Activated CD8-positive, alpha-beta memory T cell treated with anti-CD3 and anti-CD28 coated beads, Interleukin-2, amount 10 ng/mL, durations not matched to agents 7 days and 5 days (primary cell): ENCODE results near the gene NDUFB2. TPM values are rescaled to one million over a fixed set of nuclear protein-coding genes. Genes with fewer than 3 reads are reported as not detected.
"Not testable (repeated sequence)": the region's sequence is repeated elsewhere in the genome, so short reads cannot be mapped to it uniquely, and the experiment has no call there.

ENCODE experiments used
- ATAC-seq: fragments of 150-1000 bp; cut with Tn5 transposase; one replicate; pipeline ENCODE4 v1.10.0; 2021; ENCODE audit warnings: moderate library complexity
- CTCF ChIA-PET: fragments of 350-600 bp; sonication (Branson Sonifier 250); formaldehyde crosslinking; loops from one replicate; lab custom pipeline; 2021; ENCODE audit warnings: antibody characterized with exemption; lab: Charles Lee
- DNase-seq: peaks from one replicate; pipeline ENCODE4 v3.0.0-alpha.2; 2020
- H3K27ac Mint-ChIP-seq: one replicate; pipeline ENCODE4 v1.8.0; 2021; ENCODE audit warnings: mild to moderate bottlenecking, mixed read lengths
- H3K27me3 Mint-ChIP-seq: one replicate; pipeline ENCODE4 v1.8.0; 2021; ENCODE audit warnings: mixed read lengths
- H3K36me3 Mint-ChIP-seq: one replicate; pipeline ENCODE4 v1.8.0; 2021; ENCODE audit warnings: mild to moderate bottlenecking, mixed read lengths
- H3K4me1 Mint-ChIP-seq: one replicate; pipeline ENCODE4 v1.8.0; 2021; ENCODE audit warnings: mixed read lengths
- H3K4me3 Mint-ChIP-seq: one replicate; pipeline ENCODE4 v1.8.0; 2021; ENCODE audit warnings: mild to moderate bottlenecking, moderate library complexity, mixed read lengths
- H3K9me3 Mint-ChIP-seq: one replicate; pipeline ENCODE4 v1.8.0; 2022; ENCODE audit warnings: low read depth, mixed read lengths
- total RNA-seq, 2 experiments: library from RNA; stranded (reverse); gene quantifications; one replicate each; pipeline ENCODE4 v1.2.3, GENCODE V29; 2021

NDUFB2 gene
- total RNA-seq, 2 experiments from 2014 or later, result 165 to 170 TPM

DNA sequence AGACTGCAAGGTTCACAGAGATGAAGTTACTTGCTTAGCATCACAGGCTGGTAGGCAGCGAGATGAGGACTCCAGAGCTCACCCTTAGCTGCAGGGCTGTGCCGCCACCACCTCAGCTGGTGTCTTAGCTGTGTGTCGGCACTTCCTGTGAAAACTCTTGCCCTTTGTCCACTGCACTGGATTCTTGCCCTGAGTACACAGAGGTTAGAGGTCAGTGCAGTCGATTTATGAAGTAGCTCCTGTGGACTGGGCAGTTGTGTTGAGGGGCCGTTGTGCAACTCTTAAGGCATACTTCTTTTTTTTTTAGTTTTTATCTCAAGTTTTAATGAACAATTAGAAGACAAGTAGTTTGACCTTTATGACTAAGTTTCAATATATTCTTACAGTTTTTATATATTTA, 10.6 kb downstream of the NDUFB2 start:
- Mint-ChIP-seq H3K27me3 (no peaks in the 10 kb centered on the region), H3K4me1 (peaks cover 2% of the 10 kb centered on the region), H3K4me3 (no peak overlapping the region), H3K27ac (no peak overlapping the region), H3K36me3 (peaks cover 35% of the 10 kb centered on the region), H3K9me3 (no peaks in the 10 kb centered on the region)
- CTCF ChIA-PET, result no interaction called here
- ATAC-seq (no peak), DNase-seq (no peak)

GRCh38 chr7:140708764-140709163, 12.3 kb downstream of the NDUFB2 start:
- H3K27ac Mint-ChIP-seq, H3K9me3 Mint-ChIP-seq, H3K27me3 Mint-ChIP-seq, H3K4me1 Mint-ChIP-seq, CTCF ChIA-PET, H3K4me3 Mint-ChIP-seq, DNase-seq, ATAC-seq: not testable (repeated sequence)
- H3K36me3 Mint-ChIP-seq, result peaks cover 28% of the 10 kb centered on the region

- CTCF ChIA-PET, H3K27ac Mint-ChIP-seq, H3K4me3 Mint-ChIP-seq, H3K27me3 Mint-ChIP-seq, H3K4me1 Mint-ChIP-seq, H3K9me3 Mint-ChIP-seq, ATAC-seq, DNase-seq: not testable (repeated sequence)
- H3K36me3 Mint-ChIP-seq, result peaks cover 21% of the 10 kb centered on the region
These were observed 15.9 kb downstream of the NDUFB2 start for GRCh38 chr7:140712392-140712791.

GRCh38 chr7:140714331-140715040, 18.0 kb downstream of the NDUFB2 start:
- H3K4me1 Mint-ChIP-seq, result no peaks in the 10 kb centered on the region

DNA sequence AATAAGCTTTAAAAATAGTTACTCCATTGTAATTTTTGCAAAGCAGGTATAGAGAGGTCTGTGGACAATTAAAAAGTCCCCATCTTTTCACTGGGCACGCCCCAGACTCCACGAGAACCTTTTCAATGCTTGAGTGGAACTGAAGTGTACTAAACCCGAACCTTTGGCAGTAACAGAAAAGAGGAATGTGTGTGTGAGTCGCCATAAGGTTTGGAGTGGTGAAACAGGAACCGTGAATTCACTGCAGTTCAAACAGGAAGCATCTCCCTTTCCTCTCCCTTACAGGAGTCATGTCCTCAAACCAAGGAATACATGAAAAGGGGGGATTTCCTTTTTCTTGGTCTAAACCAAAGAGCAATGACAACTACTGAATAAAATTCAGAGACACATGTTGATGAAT, 23.2 kb downstream of the NDUFB2 start:
- Mint-ChIP-seq H3K27me3 (no peaks in the 10 kb centered on the region), H3K4me1 (peaks cover 14% of the 10 kb centered on the region), H3K27ac (no peak overlapping the region), H3K9me3 (no peaks in the 10 kb centered on the region), H3K36me3 (peaks cover 6% of the 10 kb centered on the region), H3K4me3 (no peak overlapping the region)
- ATAC-seq, result no peak
- DNase-seq, result no peak
- CTCF ChIA-PET, result no interaction called here

More at GRCh38 chr7:140714331-140715040, 18.0 kb downstream of the NDUFB2 start:
- H3K4me3 Mint-ChIP-seq, result no peak overlapping the region
- DNase-seq (no peak), ATAC-seq (no peak)
- CTCF ChIA-PET, result no interaction called here
- no peak overlapping the region for H3K27ac Mint-ChIP-seq
- no peaks in the 10 kb centered on the region for H3K27me3 Mint-ChIP-seq
- no peaks in the 10 kb centered on the region for H3K9me3 Mint-ChIP-seq
- H3K36me3 Mint-ChIP-seq, result peaks cover 18% of the 10 kb centered on the region

DNA sequence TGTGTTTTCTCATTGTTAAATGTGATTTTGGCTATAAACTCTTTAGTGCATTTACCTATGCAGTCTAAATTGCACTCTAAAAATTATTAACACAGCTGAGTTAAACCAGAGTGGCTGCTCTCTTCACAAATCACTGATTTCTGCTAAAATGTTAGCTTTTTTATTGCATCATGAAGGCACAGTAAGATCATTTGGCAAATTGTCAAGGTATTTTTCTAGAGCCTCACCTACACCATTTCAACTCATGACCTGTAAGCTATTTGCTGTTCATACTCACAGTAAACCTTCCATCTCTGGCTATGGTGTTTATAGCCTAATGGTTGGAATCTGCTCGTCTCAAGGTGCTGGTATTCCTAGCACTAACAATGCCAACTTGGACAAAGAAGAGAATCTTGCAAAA, 25.7 kb downstream of the NDUFB2 start:
- Mint-ChIP-seq H3K4me1 (peaks cover 14% of the 10 kb centered on the region), H3K36me3 (no peaks in the 10 kb centered on the region), H3K27ac (no peak overlapping the region), H3K27me3 (no peaks in the 10 kb centered on the region), H3K4me3 (no peak overlapping the region), H3K9me3 (no peaks in the 10 kb centered on the region)
- DNase-seq (no peak), ATAC-seq (no peak)
- CTCF ChIA-PET, result interaction anchor here (0.9 kb wide), 1 partner anchor 289 kb away, joined by 4 read pairs; no protein-coding TSS in a partner anchor

DNA sequence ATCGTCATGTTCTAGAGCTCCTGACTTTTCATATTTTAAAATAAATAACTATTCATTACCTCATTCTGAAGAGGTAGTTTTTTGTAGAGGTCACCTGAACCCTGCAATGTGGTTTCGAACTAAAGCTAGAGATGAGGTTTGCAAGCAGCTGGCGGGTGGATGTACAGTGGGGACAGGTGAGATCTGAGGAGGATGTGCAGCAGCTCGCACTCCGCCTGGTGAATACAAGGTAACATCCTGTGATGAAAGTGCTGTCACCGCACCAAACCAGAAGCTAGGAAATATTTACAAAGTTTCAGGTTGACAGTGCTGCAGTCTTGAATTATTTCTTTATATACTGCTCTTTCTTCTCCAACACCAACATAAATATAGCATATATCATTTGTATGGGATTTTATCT, 26.5 kb downstream of the NDUFB2 start:
- Mint-ChIP-seq H3K4me1 (peaks cover 14% of the 10 kb centered on the region), H3K27ac (no peak overlapping the region), H3K27me3 (no peaks in the 10 kb centered on the region), H3K9me3 (no peaks in the 10 kb centered on the region), H3K4me3 (no peak overlapping the region), H3K36me3 (no peaks in the 10 kb centered on the region)
- CTCF ChIA-PET, result interaction anchor here (0.9 to 1.8 kb wide), 2 partner anchors 15 to 288 kb away, joined by 4 to 5 read pairs; no protein-coding TSS in a partner anchor
- DNase-seq (peak; percentile 54), ATAC-seq (peak; percentile 76)

DNA sequence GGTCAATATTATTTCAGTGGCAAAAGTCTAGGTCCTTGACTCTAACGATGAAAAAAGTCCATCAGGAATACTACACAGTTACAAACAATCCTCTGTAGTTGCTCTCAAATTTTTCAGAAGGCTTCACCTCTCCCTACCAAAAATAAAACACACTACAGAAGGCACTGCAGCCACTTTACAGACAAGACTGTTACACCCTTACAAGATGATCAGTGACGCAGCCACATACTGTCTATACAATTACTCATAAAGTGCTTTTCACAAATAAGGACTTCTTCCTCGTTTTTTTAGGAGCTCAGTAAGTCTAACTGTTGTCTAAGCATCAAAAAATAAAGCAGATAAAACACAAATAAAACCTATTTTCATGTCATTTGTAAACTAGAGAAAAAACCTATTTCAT, 27.1 kb downstream of the NDUFB2 start:
- peaks cover 14% of the 10 kb centered on the region for H3K4me1 Mint-ChIP-seq
- CTCF ChIA-PET, result interaction anchor here (1.8 kb wide), 1 partner anchor 15 kb away, joined by 5 read pairs; no protein-coding TSS in a partner anchor
- no peaks in the 10 kb centered on the region for H3K36me3 Mint-ChIP-seq
- ATAC-seq, result no peak
- H3K27ac Mint-ChIP-seq, result no peak overlapping the region
- H3K27me3 Mint-ChIP-seq, result no peaks in the 10 kb centered on the region
- no peaks in the 10 kb centered on the region for H3K9me3 Mint-ChIP-seq
- no peak overlapping the region for H3K4me3 Mint-ChIP-seq
- DNase-seq, result no peak

- DNase-seq, result no peak
- Mint-ChIP-seq H3K4me3 (no peak overlapping the region), H3K27me3 (no peaks in the 10 kb centered on the region), H3K9me3 (no peaks in the 10 kb centered on the region), H3K36me3 (no peaks in the 10 kb centered on the region), H3K4me1 (peaks cover 14% of the 10 kb centered on the region), H3K27ac (no peak overlapping the region)
- ATAC-seq, result no peak
- CTCF ChIA-PET, result no interaction called here
These were observed 28.2 kb downstream of the NDUFB2 start for GRCh38 chr7:140724706-140725105.

- Mint-ChIP-seq H3K27ac (no peak overlapping the region), H3K4me3 (no peak overlapping the region), H3K4me1 (peaks cover 14% of the 10 kb centered on the region), H3K36me3 (no peaks in the 10 kb centered on the region), H3K27me3 (no peaks in the 10 kb centered on the region), H3K9me3 (no peaks in the 10 kb centered on the region)
- DNase-seq, result no peak
- CTCF ChIA-PET, result interaction anchor here (0.8 to 1.1 kb wide), 3 partner anchors 14 to 287 kb away, joined by 3 to 4 read pairs (median 3); no protein-coding TSS in a partner anchor
- ATAC-seq, result no peak
These were observed 29.8 kb downstream of the NDUFB2 start for GRCh38 chr7:140726281-140726680.

DNA sequence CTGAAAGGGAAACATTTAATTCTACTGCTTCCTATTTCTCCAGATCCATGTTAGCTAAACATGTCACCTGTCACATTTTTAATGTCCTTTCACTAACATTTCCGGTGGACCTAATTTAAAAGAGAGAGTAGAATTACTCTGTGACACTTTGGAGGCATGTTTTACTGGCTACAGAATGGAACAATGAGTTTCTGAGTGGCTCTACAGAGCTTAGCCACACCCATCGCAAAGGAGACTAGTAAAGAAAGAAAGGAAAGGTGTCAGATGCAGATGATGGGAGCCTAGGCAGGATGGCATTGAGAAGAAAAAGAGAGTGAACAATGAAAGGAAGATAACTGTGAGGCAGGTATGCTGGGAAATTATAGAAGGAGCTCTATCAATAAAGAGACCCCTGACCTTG, 35.9 kb downstream of the NDUFB2 start:
- H3K27ac Mint-ChIP-seq, result no peak overlapping the region
- no peak for ATAC-seq
- H3K36me3 Mint-ChIP-seq, result peaks cover 6% of the 10 kb centered on the region
- H3K27me3 Mint-ChIP-seq, result no peaks in the 10 kb centered on the region
- DNase-seq, result no peak
- H3K9me3 Mint-ChIP-seq, result no peaks in the 10 kb centered on the region
- CTCF ChIA-PET, result no interaction called here
- no peak overlapping the region for H3K4me3 Mint-ChIP-seq
- H3K4me1 Mint-ChIP-seq, result no peaks in the 10 kb centered on the region

DNA sequence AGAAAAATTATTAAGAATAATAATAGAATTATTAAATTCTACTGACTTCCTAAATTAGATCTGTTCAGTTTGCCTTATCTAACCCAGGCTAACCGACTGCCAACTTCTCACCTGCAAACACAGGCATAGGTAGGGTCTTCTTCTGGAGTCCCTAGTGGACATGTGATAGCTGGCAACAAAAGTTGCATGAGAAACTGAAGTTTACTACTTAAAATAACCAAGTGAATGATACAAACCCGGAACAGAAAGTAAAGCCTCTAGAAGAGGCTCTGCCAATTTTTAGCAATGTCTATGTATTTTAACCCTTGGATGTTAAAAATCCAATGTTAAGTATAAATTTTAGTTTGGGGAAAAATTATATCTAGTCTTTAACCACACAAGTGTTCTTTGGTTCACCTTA, 37.6 kb downstream of the NDUFB2 start:
- H3K36me3 Mint-ChIP-seq, result peaks cover 8% of the 10 kb centered on the region
- DNase-seq, result no peak
- no peak overlapping the region for H3K4me3 Mint-ChIP-seq
- no peaks in the 10 kb centered on the region for H3K27me3 Mint-ChIP-seq
- ATAC-seq, result no peak
- CTCF ChIA-PET, result no interaction called here
- H3K9me3 Mint-ChIP-seq, result no peaks in the 10 kb centered on the region
- peaks cover 2% of the 10 kb centered on the region for H3K4me1 Mint-ChIP-seq
- no peak overlapping the region for H3K27ac Mint-ChIP-seq

DNA sequence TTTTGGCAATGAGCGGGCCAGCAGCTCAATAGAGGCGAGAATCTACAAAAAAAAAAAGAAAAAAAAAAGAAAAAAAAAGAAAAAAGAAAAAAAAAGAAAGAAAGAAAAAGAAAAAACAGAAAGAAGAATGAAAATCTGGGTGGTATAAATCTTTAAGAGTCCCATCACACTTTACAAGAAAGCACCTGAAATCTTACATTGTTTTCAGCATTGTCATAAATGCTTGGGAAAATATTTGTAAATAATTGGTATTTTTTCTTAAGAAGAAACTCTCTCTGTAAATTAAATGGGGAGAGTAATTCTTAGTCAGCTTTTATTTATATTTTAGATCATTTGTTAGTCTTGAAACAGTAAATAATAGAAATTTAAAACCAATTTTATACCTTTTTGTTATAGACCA, 38.2 kb downstream of the NDUFB2 start:
- Mint-ChIP-seq H3K4me1 (peaks cover 2% of the 10 kb centered on the region), H3K36me3 (peaks cover 12% of the 10 kb centered on the region), H3K4me3 (no peak overlapping the region), H3K27ac (no peak overlapping the region), H3K27me3 (no peaks in the 10 kb centered on the region), H3K9me3 (no peaks in the 10 kb centered on the region)
- CTCF ChIA-PET, result no interaction called here
- ATAC-seq (no peak), DNase-seq (no peak)

- H3K27me3 Mint-ChIP-seq, result no peaks in the 10 kb centered on the region
- H3K27ac Mint-ChIP-seq, result no peak overlapping the region
- DNase-seq (no peak), ATAC-seq (no peak)
- H3K4me1 Mint-ChIP-seq, result peaks cover 2% of the 10 kb centered on the region
- H3K4me3 Mint-ChIP-seq, result no peak overlapping the region
- peaks cover 18% of the 10 kb centered on the region for H3K36me3 Mint-ChIP-seq
- CTCF ChIA-PET, result interaction anchor here (0.5 to 1.3 kb wide), 3 partner anchors 15 to 132 kb away, joined by 3 to 5 read pairs (median 3); no protein-coding TSS in a partner anchor
- peaks cover 2% of the 10 kb centered on the region for H3K9me3 Mint-ChIP-seq
These were observed 41.8 kb downstream of the NDUFB2 start for GRCh38 chr7:140738280-140738679.
